HCT116 (cell line): Measurements from ENCODE around the gene PSMC2.

ENCODE experiments used
- CEBPB ChIP-seq: IDR thresholded peaks from 2 replicates; pipeline ENCODE4 v1.6.1; 2012; ENCODE audit warnings: low read depth
- EZH2 ChIP-seq: fragments of 200-600 bp; sonication (generic); IDR thresholded peaks from 2 replicates; pipeline ENCODE4 v1.6.1; 2017; ENCODE audit warnings: antibody characterized with exemption, mixed run types
- EZH2phosphoT487 ChIP-seq: fragments of 200-600 bp; IDR thresholded peaks from 2 replicates; pipeline ENCODE4 v1.6.1; 2018; ENCODE audit warnings: antibody characterized with exemption, borderline replicate concordance
- JUND ChIP-seq: IDR thresholded peaks from 2 replicates; pipeline ENCODE4 v1.6.1; 2012
- POLR2A ChIP-seq: IDR thresholded peaks from 2 replicates; pipeline ENCODE4 v1.7.0; 2011; ENCODE audit warnings: borderline replicate concordance; ENCODE audit not compliant: insufficient read depth, insufficient read length; ENCODE audit errors: extremely low read depth
- POLR2AphosphoS5 ChIP-seq: IDR thresholded peaks from 2 replicates; pipeline ENCODE4 v1.6.1; 2011; ENCODE audit warnings: mild to moderate bottlenecking, low read depth, low read length, moderate library complexity
- RAD21 ChIP-seq: IDR thresholded peaks from 2 replicates; pipeline ENCODE4 v1.6.1; 2012; ENCODE audit warnings: low read depth, mild to moderate bottlenecking
- SRF ChIP-seq: IDR thresholded peaks from 2 replicates; pipeline ENCODE4 v1.6.1; 2012; ENCODE audit warnings: low read depth
- TCF7L2 ChIP-seq: IDR thresholded peaks from 2 replicates; pipeline ENCODE4 v1.7.0; 2011; ENCODE audit warnings: borderline replicate concordance, inconsistent platforms; ENCODE audit not compliant: insufficient read depth, insufficient read length; ENCODE audit errors: extremely low read depth
- ZFX ChIP-seq: fragments of 450-650 bp; IDR thresholded peaks from 2 replicates; pipeline ENCODE4 v1.6.1; 2017
- ZNF274 ChIP-seq: fragments of 200-500 bp; sonication (Bioruptor generic); IDR thresholded peaks from 2 replicates; pipeline ENCODE4 v1.6.1; 2014; ENCODE audit warnings: mild to moderate bottlenecking, low read depth, low read length, inconsistent platforms
- TF ChIP-seq, protein P1 (sequence below), 3 experiments: fragments of 200-600 bp in 1 of 3; sonication (generic) in 1 of 3; IDR thresholded peaks in 2 of 3; conservative IDR thresholded peaks in 1 of 3; 2 replicates each; pipeline ENCODE4 v1.5.1; 2012 to 2017; ENCODE audit warnings: low read depth in 2 of 3, low read length in 2 of 3, antibody characterized with exemption in 1 of 3, borderline replicate concordance in 1 of 3, control low read depth in 1 of 3, mild to moderate bottlenecking in 1 of 3, mixed read lengths in 1 of 3, mixed run types in 1 of 3, moderate library complexity in 1 of 3; ENCODE audit not compliant: insufficient read depth in 1 of 3
- TF ChIP-seq, protein P2 (sequence below): IDR thresholded peaks from 2 replicates; pipeline ENCODE4 v1.6.1; 2012
- TF ChIP-seq, protein P3 (sequence below): IDR thresholded peaks from 2 replicates; pipeline ENCODE4 v1.6.1; 2012; ENCODE audit warnings: low read depth

DNA sequence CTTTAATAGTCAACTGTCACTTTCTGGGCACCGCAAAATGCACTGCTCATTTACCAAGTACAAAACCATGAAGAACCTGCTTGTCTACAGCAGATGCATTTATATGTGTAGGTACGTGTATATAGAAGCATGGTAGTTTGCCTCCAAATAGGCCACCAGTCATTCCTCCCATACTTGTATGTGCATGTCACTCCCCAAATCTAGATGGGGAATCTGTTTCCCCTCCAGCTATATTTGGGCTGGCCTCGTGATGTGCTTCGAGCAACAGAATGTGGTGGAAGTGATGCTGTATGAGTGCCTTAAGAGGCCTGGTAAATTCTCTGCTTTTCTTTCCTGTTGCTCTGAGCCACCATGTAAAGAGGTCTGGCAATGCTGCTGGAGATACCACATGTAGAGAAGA lies 47.1 kb downstream of the PSMC2 start:
- no peak for TF ChIP-seq JUND
- TF ChIP-seq POLR2AphosphoS5: no peak
- no peak for TF ChIP-seq EZH2phosphoT487
- no peak for TF ChIP-seq POLR2A
- TF ChIP-seq, protein P1, sequence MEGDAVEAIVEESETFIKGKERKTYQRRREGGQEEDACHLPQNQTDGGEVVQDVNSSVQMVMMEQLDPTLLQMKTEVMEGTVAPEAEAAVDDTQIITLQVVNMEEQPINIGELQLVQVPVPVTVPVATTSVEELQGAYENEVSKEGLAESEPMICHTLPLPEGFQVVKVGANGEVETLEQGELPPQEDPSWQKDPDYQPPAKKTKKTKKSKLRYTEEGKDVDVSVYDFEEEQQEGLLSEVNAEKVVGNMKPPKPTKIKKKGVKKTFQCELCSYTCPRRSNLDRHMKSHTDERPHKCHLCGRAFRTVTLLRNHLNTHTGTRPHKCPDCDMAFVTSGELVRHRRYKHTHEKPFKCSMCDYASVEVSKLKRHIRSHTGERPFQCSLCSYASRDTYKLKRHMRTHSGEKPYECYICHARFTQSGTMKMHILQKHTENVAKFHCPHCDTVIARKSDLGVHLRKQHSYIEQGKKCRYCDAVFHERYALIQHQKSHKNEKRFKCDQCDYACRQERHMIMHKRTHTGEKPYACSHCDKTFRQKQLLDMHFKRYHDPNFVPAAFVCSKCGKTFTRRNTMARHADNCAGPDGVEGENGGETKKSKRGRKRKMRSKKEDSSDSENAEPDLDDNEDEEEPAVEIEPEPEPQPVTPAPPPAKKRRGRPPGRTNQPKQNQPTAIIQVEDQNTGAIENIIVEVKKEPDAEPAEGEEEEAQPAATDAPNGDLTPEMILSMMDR (IDR thresholded peaks at IDR 0.05 in 2 of 3, conservative IDR thresholded peaks at IDR 0.05 in 1 of 3; ENCODE audit: borderline replicate concordance in 1 of 3, insufficient read depth in 1 of 3, low read depth in 2 of 3, low read length in 2 of 3): no peak
- TF ChIP-seq EZH2: no peak
- no peak for TF ChIP-seq ZNF274
- TF ChIP-seq, protein P2, sequence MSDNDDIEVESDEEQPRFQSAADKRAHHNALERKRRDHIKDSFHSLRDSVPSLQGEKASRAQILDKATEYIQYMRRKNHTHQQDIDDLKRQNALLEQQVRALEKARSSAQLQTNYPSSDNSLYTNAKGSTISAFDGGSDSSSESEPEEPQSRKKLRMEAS: no peak
- TF ChIP-seq ZFX: no peak
- TF ChIP-seq TCF7L2: no peak
- TF ChIP-seq SRF: no peak
- no peak for TF ChIP-seq CEBPB
- TF ChIP-seq, protein P3, sequence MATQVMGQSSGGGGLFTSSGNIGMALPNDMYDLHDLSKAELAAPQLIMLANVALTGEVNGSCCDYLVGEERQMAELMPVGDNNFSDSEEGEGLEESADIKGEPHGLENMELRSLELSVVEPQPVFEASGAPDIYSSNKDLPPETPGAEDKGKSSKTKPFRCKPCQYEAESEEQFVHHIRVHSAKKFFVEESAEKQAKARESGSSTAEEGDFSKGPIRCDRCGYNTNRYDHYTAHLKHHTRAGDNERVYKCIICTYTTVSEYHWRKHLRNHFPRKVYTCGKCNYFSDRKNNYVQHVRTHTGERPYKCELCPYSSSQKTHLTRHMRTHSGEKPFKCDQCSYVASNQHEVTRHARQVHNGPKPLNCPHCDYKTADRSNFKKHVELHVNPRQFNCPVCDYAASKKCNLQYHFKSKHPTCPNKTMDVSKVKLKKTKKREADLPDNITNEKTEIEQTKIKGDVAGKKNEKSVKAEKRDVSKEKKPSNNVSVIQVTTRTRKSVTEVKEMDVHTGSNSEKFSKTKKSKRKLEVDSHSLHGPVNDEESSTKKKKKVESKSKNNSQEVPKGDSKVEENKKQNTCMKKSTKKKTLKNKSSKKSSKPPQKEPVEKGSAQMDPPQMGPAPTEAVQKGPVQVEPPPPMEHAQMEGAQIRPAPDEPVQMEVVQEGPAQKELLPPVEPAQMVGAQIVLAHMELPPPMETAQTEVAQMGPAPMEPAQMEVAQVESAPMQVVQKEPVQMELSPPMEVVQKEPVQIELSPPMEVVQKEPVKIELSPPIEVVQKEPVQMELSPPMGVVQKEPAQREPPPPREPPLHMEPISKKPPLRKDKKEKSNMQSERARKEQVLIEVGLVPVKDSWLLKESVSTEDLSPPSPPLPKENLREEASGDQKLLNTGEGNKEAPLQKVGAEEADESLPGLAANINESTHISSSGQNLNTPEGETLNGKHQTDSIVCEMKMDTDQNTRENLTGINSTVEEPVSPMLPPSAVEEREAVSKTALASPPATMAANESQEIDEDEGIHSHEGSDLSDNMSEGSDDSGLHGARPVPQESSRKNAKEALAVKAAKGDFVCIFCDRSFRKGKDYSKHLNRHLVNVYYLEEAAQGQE: no peak
- TF ChIP-seq RAD21: no peak
